HL-60 (cell line): Measurements from ENCODE around the gene ST13.
A peak's percentile ranks its signal among the peaks of the same experiment; 100 is the strongest.

ENCODE experiments used
- DNase-seq, 2 experiments: peaks; one replicate each; pipeline ENCODE4 v3.0.0-alpha.2; 2010 to 2020; ENCODE audit warnings: low read depth in 1 of 2, low spot score in 1 of 2
- H3K27ac ChIP-seq: fragments of 250-450 bp; sonication (Bioruptor Pico); replicated peaks from 2 replicates; pipeline ENCODE4 v1.5.1; 2020; ENCODE audit warnings: mild to moderate bottlenecking, moderate library complexity
- H3K27me3 ChIP-seq: fragments of 250-450 bp; sonication (Bioruptor Pico); 2 replicates; pipeline ENCODE4 v1.5.1; 2021; ENCODE audit warnings: mild to moderate bottlenecking, moderate library complexity; ENCODE audit not compliant: insufficient read depth, poor library complexity, severe bottlenecking
- H3K4me3 ChIP-seq: replicated peaks from 2 replicates; pipeline ENCODE4 v1.5.1; 2011; ENCODE audit warnings: mild to moderate bottlenecking, control low read depth, low read length; ENCODE audit not compliant: insufficient read depth
- GABPA ChIP-seq: IDR thresholded peaks from 2 replicates; pipeline ENCODE4 v1.6.1; 2012; ENCODE audit warnings: low read depth
- POLR2AphosphoS5 ChIP-seq: IDR thresholded peaks from 2 replicates; pipeline ENCODE4 v1.6.1; 2012; ENCODE audit warnings: low read depth
- SPI1 ChIP-seq: IDR thresholded peaks from 2 replicates; pipeline ENCODE4 v1.6.1; 2012; ENCODE audit warnings: low read depth, mild to moderate bottlenecking, borderline replicate concordance
- long read RNA-seq: library from polyadenylated mRNA; unstranded; transcript quantifications from one replicate; pipeline ENCODE4 v2.0.0, GENCODE V29; 2020
- TF ChIP-seq, protein P1 (sequence below): IDR thresholded peaks from 2 replicates; pipeline ENCODE4 v1.6.1; 2012; ENCODE audit warnings: low read depth; ENCODE audit not compliant: insufficient replicate concordance
- TF ChIP-seq, protein P2 (sequence below): IDR thresholded peaks from one replicate; pipeline ENCODE4 v1.5.1; 2011; ENCODE audit warnings: low read length, control low read depth, inconsistent platforms; ENCODE audit not compliant: insufficient read depth

ST13 gene
- long read RNA-seq, transcript ST13-201 (12 exons, 3,595 nt), result major isoform, 1,623 of 1,736 reads
- long read RNA-seq, partial matches to known transcripts, result 56 of 1,736 reads
- long read RNA-seq, other reads (novel, unspliced or antisense), result 57 of 1,736 reads

DNA sequence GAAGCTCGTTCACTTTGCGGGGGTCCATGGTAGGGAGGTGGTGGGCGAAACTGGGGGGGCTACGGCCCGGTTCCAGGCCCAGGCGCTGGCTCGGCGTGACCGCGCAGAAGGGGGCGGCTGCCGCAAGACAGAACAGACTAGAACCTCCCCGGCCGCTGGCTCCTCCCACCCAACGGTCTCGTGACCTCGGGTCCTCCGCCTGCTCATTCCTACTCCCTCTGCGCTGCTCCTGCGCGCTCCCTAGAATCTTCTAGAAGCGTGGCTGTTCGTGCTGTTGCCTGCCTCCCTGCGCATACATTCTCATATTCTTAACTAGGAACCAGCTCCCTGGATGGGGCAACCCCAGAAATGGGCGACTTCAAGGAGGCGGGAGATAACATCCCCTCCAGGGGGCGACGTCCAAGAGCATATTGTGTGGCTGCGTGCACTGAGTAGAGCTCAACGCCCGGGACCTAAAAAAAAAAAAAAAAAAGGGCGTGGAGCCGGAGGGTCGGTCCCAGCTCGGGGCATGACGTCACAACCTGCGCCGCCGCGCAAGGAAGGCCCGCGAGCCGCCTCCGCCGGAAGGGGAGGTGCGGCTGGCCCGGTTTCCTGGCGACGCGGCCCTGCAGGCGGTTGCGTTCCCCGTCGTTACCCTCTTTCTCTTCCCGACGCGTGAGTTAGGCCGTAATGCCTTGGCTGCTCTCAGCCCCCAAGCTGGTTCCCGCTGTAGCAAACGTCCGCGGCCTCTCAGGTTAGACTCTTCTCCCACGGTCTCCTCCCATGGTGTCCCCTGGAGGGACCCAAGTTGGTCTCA, at the start of gene ST13, which contains the start of gene XPNPEP3:
Gene ST13, minus strand, starts transcription at position 127 of the 796 bp plus-strand sequence. Its CDS starts 99 bp downstream, at position 28.
Gene XPNPEP3, plus strand, starts transcription at position 636 of the 796 bp plus-strand sequence. Its CDS starts 34 bp downstream, at position 670.
- Histone ChIP-seq H3K27ac (peak within 1 kb of the TSS; percentile 96), H3K27me3 (no peaks in the 10 kb centered on the region), H3K4me3 (peak within 1 kb of the TSS; percentile 95)
- DNase-seq, result peak; percentile 92 to 98
- TF ChIP-seq, protein P1, sequence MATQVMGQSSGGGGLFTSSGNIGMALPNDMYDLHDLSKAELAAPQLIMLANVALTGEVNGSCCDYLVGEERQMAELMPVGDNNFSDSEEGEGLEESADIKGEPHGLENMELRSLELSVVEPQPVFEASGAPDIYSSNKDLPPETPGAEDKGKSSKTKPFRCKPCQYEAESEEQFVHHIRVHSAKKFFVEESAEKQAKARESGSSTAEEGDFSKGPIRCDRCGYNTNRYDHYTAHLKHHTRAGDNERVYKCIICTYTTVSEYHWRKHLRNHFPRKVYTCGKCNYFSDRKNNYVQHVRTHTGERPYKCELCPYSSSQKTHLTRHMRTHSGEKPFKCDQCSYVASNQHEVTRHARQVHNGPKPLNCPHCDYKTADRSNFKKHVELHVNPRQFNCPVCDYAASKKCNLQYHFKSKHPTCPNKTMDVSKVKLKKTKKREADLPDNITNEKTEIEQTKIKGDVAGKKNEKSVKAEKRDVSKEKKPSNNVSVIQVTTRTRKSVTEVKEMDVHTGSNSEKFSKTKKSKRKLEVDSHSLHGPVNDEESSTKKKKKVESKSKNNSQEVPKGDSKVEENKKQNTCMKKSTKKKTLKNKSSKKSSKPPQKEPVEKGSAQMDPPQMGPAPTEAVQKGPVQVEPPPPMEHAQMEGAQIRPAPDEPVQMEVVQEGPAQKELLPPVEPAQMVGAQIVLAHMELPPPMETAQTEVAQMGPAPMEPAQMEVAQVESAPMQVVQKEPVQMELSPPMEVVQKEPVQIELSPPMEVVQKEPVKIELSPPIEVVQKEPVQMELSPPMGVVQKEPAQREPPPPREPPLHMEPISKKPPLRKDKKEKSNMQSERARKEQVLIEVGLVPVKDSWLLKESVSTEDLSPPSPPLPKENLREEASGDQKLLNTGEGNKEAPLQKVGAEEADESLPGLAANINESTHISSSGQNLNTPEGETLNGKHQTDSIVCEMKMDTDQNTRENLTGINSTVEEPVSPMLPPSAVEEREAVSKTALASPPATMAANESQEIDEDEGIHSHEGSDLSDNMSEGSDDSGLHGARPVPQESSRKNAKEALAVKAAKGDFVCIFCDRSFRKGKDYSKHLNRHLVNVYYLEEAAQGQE, result peak; percentile 32
- TF ChIP-seq, protein P2, sequence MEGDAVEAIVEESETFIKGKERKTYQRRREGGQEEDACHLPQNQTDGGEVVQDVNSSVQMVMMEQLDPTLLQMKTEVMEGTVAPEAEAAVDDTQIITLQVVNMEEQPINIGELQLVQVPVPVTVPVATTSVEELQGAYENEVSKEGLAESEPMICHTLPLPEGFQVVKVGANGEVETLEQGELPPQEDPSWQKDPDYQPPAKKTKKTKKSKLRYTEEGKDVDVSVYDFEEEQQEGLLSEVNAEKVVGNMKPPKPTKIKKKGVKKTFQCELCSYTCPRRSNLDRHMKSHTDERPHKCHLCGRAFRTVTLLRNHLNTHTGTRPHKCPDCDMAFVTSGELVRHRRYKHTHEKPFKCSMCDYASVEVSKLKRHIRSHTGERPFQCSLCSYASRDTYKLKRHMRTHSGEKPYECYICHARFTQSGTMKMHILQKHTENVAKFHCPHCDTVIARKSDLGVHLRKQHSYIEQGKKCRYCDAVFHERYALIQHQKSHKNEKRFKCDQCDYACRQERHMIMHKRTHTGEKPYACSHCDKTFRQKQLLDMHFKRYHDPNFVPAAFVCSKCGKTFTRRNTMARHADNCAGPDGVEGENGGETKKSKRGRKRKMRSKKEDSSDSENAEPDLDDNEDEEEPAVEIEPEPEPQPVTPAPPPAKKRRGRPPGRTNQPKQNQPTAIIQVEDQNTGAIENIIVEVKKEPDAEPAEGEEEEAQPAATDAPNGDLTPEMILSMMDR, result no peak
- TF ChIP-seq GABPA (peak; percentile 86), SPI1 (no peak), POLR2AphosphoS5 (peak; percentile 71)

DNA sequence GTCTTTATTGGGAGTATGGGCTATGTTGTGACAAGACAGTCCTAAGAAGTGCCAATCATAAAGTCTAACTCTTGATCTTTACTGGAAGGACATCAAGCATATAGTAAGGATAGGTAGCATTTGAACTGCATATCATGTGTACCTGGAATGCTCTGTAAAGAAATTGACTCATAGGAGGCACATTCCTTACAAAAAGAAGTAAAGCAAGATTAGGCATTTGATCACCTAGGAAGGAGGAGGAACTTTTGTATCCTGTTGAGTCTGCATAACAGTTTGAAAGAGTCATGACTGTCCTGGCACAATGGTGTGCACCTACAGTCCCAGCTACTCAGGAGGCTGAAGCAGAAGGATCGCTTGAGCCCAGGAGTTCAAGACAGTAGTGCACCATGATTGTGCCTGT, 47.7 kb upstream of the ST13 start:
- DNase-seq, result no peak
- TF ChIP-seq, protein P1, result no peak
- TF ChIP-seq, protein P2, result no peak
- TF ChIP-seq GABPA (no peak), POLR2AphosphoS5 (no peak), SPI1 (no peak)

DNA sequence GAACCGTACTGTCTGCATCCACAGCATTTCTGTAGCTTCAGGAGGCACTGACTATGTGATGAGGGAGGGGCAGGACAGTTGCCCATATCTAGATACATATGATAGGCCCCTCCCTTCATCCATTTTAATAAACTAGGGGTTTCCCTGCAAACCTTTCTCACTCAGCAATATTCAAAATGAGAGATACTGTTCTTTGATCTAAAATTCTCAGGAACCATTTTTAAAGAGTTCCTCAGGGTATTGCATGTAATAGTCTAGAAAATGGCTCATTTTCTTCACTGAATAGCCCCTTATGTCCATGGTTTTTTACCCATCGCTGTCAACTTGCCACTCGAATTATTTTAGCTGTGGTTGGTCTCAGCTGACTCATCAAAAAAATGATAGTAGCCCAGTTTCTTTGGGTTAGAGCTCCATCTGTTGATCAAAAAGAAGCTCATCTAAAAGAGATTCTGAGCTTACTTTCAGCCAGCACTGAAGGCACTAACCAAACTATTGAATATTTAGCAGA, 42.5 kb upstream of the ST13 start:
- peak; percentile 14 to 29 for DNase-seq
- TF ChIP-seq GABPA (no peak), POLR2AphosphoS5 (no peak), SPI1 (no peak)
- TF ChIP-seq, protein P2, result no peak
- TF ChIP-seq, protein P1, result no peak
- no peaks in the 10 kb centered on the region for H3K27me3 ChIP-seq
- H3K27ac ChIP-seq, result no peak overlapping the region
- H3K4me3 ChIP-seq, result no peak overlapping the region

More for the DNA sequence above, 47.7 kb upstream of the ST13 start:
- H3K4me3 ChIP-seq, result no peak overlapping the region
- no peak overlapping the region for H3K27ac ChIP-seq
- no peaks in the 10 kb centered on the region for H3K27me3 ChIP-seq
